Parietal lobe (tissue), 2 donors: ENCODE results near the gene TDRD12. TPM values are rescaled to one million over a fixed set of nuclear protein-coding genes. Genes with fewer than 3 reads are reported as not detected.

Experiments
- small RNA-seq: library from RNA; depleted of rRNA; stranded (forward); fragments of <200 nt; gene quantifications from one replicate; pipeline ENCODE3, GENCODE V24; 2014; ENCODE audit warnings: low replicate concordance
- total RNA-seq: library from RNA; depleted of rRNA; stranded (reverse); fragments of >200 nt; gene quantifications from one replicate; pipeline ENCODE4 v1.2.3, GENCODE V29; 2014

TDRD12 gene
- total RNA-seq, result 0.63 TPM

GRCh38 chr19:32719611-32720059, at the start of gene TDRD12:
TDRD12 (plus strand) TSS chr19:32719767; CDS start chr19:32720073, 306 bp downstream.

GRCh38 chr19:32674931-32675719, 44.4 kb upstream of the TDRD12 start, which contains the start of gene ANKRD27:
ANKRD27 (minus strand) TSS chr19:32675180; CDS start chr19:32659015, 16,165 bp downstream.

GRCh38 chr19:32675720-32676185, 43.8 kb upstream of the TDRD12 start, which contains the start of gene RGS9BP:
RGS9BP (plus strand) TSS chr19:32675848; CDS start chr19:32676264, 416 bp downstream.

GRCh38 chr19:32691291-32691951, 28.1 kb upstream of the TDRD12 start, which contains the start of gene NUDT19:
NUDT19 (plus strand) TSS chr19:32691821; CDS start chr19:32691961, 140 bp downstream.

GRCh38 chr19:32869369-32869965, 149.9 kb downstream of the TDRD12 start, which contains the start of gene SLC7A9:
SLC7A9 (minus strand) TSS chr19:32869767; CDS start chr19:32868534, 1,233 bp downstream.

Small RNA genes within 50 kb of the gene (small RNA-seq; reads per million reads assigned to genes)
- gene RN7SKP22, result not detected

Other genes with a start within 250 kb of the TDRD12 start
- 36.3 TPM for gene PDCD5, start 138.6 kb upstream of the TDRD12 start, total RNA-seq
- 57.3 TPM for gene ANKRD27, start 44.6 kb upstream of the TDRD12 start, total RNA-seq
- gene RGS9BP, start 43.9 kb upstream of the TDRD12 start, total RNA-seq, result 1.3 TPM
- 6.9 TPM for gene NUDT19, start 27.9 kb upstream of the TDRD12 start, total RNA-seq
- gene SLC7A9, start 150.0 kb downstream of the TDRD12 start, total RNA-seq, result 4.4 TPM